DOHH2 (cell line): ENCODE data around the gene ATP8B4.
"Not testable (repeated sequence)": the region's sequence is repeated elsewhere in the genome, so short reads cannot be mapped to it uniquely, and the experiment has no call there.

Experiments used
- H3F3A ChIP-seq: fragments of 200-600 bp; sonication (generic), shearing (Covaris generic); 2 replicates; pipeline ENCODE4 v1.6.0; 2016; ENCODE audit warnings: antibody characterized with exemption, mild to moderate bottlenecking; ENCODE audit not compliant: control insufficient read depth, insufficient read depth
- H3K27ac ChIP-seq: fragments of 200-600 bp; sonication (generic); 2 replicates; pipeline ENCODE4 v1.5.1; 2014; ENCODE audit warnings: low read depth, mild to moderate bottlenecking, low read length, moderate library complexity
- H3K27me3 ChIP-seq: fragments of 200-600 bp; sonication (generic); 2 replicates; pipeline ENCODE4 v1.6.1; 2014; ENCODE audit warnings: mild to moderate bottlenecking, low read length, mixed read lengths; ENCODE audit not compliant: control insufficient read depth
- H3K36me3 ChIP-seq: fragments of 200-600 bp; sonication (generic); 2 replicates; pipeline ENCODE4 v1.6.1; 2014; ENCODE audit warnings: mild to moderate bottlenecking, low read length, moderate library complexity, mixed read lengths; ENCODE audit not compliant: control insufficient read depth
- H3K4me1 ChIP-seq: fragments of 200-600 bp; sonication (generic); 2 replicates; pipeline ENCODE4 v1.6.1; 2014; ENCODE audit warnings: mild to moderate bottlenecking, low read length, mixed read lengths; ENCODE audit not compliant: control insufficient read depth
- H3K4me2 ChIP-seq: fragments of 200-600 bp; sonication (generic); 2 replicates; pipeline ENCODE4 v1.6.0; 2014; ENCODE audit warnings: mild to moderate bottlenecking, low read length, moderate library complexity
- H3K4me3 ChIP-seq: fragments of 200-600 bp; sonication (generic); 2 replicates; pipeline ENCODE4 v1.5.1; 2014; ENCODE audit warnings: mild to moderate bottlenecking, low read length, mixed read lengths
- H3K79me2 ChIP-seq: fragments of 200-600 bp; sonication (generic); 2 replicates; pipeline ENCODE4 v1.6.1; 2014; ENCODE audit warnings: mild to moderate bottlenecking, low read length, mixed read lengths; ENCODE audit not compliant: control insufficient read depth
- H3K9me2 ChIP-seq: fragments of 200-600 bp; sonication (generic); replicated peaks from 2 replicates; pipeline ENCODE4 v1.6.1; 2014; ENCODE audit warnings: mild to moderate bottlenecking, low read length, mixed read lengths; ENCODE audit not compliant: control insufficient read depth
- H3K9me3 ChIP-seq: fragments of 200-600 bp; sonication (generic); 2 replicates; pipeline ENCODE4 v1.6.1; 2014; ENCODE audit warnings: antibody characterized with exemption, low read length, mixed read lengths; ENCODE audit not compliant: control insufficient read depth, insufficient read depth
- H4K20me1 ChIP-seq: fragments of 200-600 bp; sonication (generic); 2 replicates; pipeline ENCODE4 v1.6.0; 2014; ENCODE audit warnings: low read depth, mild to moderate bottlenecking, antibody characterized with exemption, low read length, moderate library complexity; ENCODE audit not compliant: control insufficient read depth, insufficient read depth
- EZH2phosphoT487 ChIP-seq: fragments of 200-600 bp; sonication (generic); IDR thresholded peaks from 2 replicates; pipeline ENCODE4 v1.6.1; 2017; ENCODE audit warnings: borderline replicate concordance, mild to moderate bottlenecking, antibody characterized with exemption, low read length, moderate library complexity, mixed read lengths
- TF ChIP-seq, protein P1 (sequence below): fragments of 200-600 bp; sonication (generic); IDR thresholded peaks from one replicate; pipeline ENCODE4 v1.5.1; 2014; ENCODE audit warnings: antibody characterized with exemption, mild to moderate bottlenecking, low read depth, low read length; ENCODE audit not compliant: poor library complexity, severe bottlenecking

The ATP8B4 gene

DNA sequence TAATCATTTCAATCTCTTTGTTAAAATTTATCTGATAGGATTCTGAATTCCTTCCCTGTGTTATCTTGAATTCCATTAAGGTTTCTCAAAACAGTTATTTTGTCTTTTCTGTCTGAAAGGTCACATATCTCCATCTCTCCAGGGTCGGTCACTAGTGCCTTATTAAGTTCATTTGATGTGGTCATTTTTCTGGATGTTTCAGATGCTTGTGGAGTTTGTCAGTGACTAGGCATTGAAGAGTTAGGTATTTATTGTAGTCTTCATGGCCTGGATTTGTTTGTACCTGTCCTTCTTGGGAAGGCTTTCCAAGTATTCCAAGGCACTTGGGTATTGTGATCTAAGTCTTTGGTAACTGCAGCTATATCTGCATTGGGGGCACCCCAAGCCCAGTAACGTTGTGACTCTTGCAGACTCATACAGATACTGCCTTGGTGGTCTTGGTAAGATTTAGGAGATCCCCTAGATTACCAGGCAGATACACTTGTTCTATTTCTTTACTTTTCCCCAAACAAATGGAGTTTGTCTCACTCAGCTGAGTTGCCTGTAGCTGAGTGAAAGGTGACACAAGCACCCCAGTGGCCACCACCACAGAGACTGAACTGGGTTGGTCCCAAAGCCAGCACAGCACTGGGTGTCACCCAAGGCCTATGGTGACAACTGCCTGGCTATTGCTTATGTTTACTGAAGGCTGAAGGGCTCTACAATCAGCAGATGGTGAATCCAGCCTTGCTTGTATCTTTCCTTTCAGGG is 44.1 kb upstream of the ATP8B4 start:
- H3K4me1 ChIP-seq: no peaks in the 10 kb centered on the region
- no peaks in the 10 kb centered on the region for H4K20me1 ChIP-seq
- no peak overlapping the region for H3K4me3 ChIP-seq
- no peaks in the 10 kb centered on the region for H3K9me3 ChIP-seq
- H3K36me3 ChIP-seq: no peaks in the 10 kb centered on the region
- peaks cover 2% of the 10 kb centered on the region; the same call in 1 of the 2 replicates for H3K27me3 ChIP-seq
- no peaks in the 10 kb centered on the region for H3K9me2 ChIP-seq
- TF ChIP-seq EZH2phosphoT487: no peak
- TF ChIP-seq, protein P1, sequence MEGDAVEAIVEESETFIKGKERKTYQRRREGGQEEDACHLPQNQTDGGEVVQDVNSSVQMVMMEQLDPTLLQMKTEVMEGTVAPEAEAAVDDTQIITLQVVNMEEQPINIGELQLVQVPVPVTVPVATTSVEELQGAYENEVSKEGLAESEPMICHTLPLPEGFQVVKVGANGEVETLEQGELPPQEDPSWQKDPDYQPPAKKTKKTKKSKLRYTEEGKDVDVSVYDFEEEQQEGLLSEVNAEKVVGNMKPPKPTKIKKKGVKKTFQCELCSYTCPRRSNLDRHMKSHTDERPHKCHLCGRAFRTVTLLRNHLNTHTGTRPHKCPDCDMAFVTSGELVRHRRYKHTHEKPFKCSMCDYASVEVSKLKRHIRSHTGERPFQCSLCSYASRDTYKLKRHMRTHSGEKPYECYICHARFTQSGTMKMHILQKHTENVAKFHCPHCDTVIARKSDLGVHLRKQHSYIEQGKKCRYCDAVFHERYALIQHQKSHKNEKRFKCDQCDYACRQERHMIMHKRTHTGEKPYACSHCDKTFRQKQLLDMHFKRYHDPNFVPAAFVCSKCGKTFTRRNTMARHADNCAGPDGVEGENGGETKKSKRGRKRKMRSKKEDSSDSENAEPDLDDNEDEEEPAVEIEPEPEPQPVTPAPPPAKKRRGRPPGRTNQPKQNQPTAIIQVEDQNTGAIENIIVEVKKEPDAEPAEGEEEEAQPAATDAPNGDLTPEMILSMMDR: no peak
- H3K4me2 ChIP-seq: no peak overlapping the region
- H3K27ac ChIP-seq: no peak overlapping the region
- H3F3A ChIP-seq: no peaks in the 10 kb centered on the region
- no peaks in the 10 kb centered on the region for H3K79me2 ChIP-seq

DNA sequence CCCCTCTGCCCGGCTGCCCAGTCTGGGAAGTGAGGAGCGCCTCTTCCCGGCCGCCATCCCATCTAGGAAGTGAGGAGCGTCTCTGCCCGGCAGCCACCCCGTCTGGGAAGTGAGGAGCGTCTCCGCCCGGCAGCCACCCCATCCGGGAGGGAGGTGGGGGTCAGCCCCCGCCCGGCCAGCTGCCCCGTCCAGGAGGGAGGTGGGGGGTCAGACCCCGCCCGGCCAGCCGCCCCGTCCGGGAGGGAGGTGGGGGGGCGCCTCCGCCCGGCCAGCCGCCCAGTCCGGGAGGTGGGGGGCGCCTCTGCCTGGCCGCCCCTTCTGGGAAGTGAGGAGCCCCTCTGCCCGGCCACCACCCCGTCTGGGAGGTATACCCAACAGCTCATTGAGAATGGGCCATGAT is 39.2 kb upstream of the ATP8B4 start:
- H4K20me1 ChIP-seq, H3K9me2 ChIP-seq, H3K9me3 ChIP-seq: not testable (repeated sequence)

DNA sequence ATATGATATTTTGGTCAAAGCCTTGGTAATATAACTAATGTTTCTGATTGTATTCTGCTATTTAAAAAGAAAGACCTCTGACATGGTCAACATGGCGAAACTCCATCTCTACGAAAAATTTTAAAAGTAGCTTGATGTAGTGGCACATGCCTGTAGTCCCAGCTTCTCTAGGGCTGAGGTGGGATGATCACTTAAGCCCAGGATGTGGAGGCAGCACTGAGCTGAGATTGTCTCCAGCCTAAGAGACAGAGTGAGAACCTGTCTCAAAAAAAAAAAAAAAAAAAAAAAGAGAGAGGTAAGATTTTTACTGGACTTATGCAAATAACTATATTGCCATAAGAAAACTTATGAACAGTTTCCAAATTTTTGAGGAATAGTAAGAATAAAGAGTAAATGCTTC is 32.4 kb upstream of the ATP8B4 start:
- Histone ChIP-seq H3K9me2 (no peaks in the 10 kb centered on the region), H3K4me2 (no peak overlapping the region), H3K79me2 (no peaks in the 10 kb centered on the region), H3K4me1 (no peaks in the 10 kb centered on the region), H3K27me3 (no peaks in the 10 kb centered on the region), H3K4me3 (no peak overlapping the region), H3K36me3 (no peaks in the 10 kb centered on the region), H4K20me1 (no peaks in the 10 kb centered on the region), H3F3A (no peaks in the 10 kb centered on the region), H3K9me3 (no peaks in the 10 kb centered on the region), H3K27ac (no peak overlapping the region)
- TF ChIP-seq, protein P1: no peak
- no peak for TF ChIP-seq EZH2phosphoT487

More for the DNA sequence above, 39.2 kb upstream of the ATP8B4 start:
- H3K4me3 ChIP-seq, H3K4me2 ChIP-seq, H3F3A ChIP-seq, H3K36me3 ChIP-seq, H3K27ac ChIP-seq, H3K27me3 ChIP-seq, H3K4me1 ChIP-seq, H3K79me2 ChIP-seq: not testable (repeated sequence)

DNA sequence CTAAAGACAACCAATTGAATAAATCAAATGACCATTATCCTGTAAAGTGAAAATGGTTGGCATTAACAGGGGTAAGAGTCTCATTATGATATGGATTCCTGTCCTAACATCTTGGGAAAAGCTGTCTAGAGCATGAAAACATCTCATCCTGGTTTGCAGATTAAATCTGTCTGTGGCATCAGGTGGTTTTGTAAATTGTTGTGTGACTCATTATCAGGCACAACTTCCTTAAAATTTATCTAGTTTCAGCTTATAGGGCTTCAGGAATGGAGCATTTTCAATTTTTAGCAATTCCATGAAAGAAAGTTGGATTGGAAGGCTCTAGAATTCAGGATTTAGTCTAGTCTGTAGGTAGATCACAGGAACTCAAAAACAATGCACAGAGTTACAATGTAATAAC is 31.8 kb upstream of the ATP8B4 start:
- H3K27ac ChIP-seq: no peak overlapping the region
- TF ChIP-seq EZH2phosphoT487: no peak
- TF ChIP-seq, protein P1: no peak
- H3K9me3 ChIP-seq: no peaks in the 10 kb centered on the region
- H3K4me3 ChIP-seq: no peak overlapping the region
- no peaks in the 10 kb centered on the region for H3K4me1 ChIP-seq
- no peaks in the 10 kb centered on the region for H3K36me3 ChIP-seq
- no peaks in the 10 kb centered on the region for H3K79me2 ChIP-seq
- H3K9me2 ChIP-seq: no peaks in the 10 kb centered on the region
- H4K20me1 ChIP-seq: no peaks in the 10 kb centered on the region
- no peaks in the 10 kb centered on the region for H3F3A ChIP-seq
- no peaks in the 10 kb centered on the region for H3K27me3 ChIP-seq
- no peak overlapping the region for H3K4me2 ChIP-seq
